Measurements from ENCODE around the gene ABO. TPM values are rescaled to one million over a fixed set of nuclear protein-coding genes. Genes with fewer than 3 reads are reported as not detected.

The ABO gene
- total and polyA plus RNA-seq, 7 donors = 0.03 to 0.86 (median 0.51) TPM

Other genes starting within 250 kb of the ABO start
- gene GTF3C5, start 244.2 kb downstream of the ABO start, total RNA-seq = 10 to 100 TPM; 34.6 to 45.8 (median 42.2) TPM
- 10 to 100 TPM; 42.7 to 70.8 (median 50.4) TPM for gene GTF3C5, start 244.2 kb downstream of the ABO start, polyA plus RNA-seq
- gene CEL, start 213.2 kb downstream of the ABO start, total RNA-seq = 1 to 10 TPM in 1 of 4 donors, under 1 TPM in 3; 0.34 to 2.0 (median 0.63) TPM
- under 1 TPM; 0.10 to 0.61 (median 0.21) TPM for gene CEL, start 213.2 kb downstream of the ABO start, polyA plus RNA-seq
- gene RALGDS, start 154.0 kb downstream of the ABO start, total RNA-seq = 10 to 100 TPM; 13.3 to 64.6 (median 21.4) TPM
- gene RALGDS, start 154.0 kb downstream of the ABO start, polyA plus RNA-seq = 10 to 100 TPM; 12.3 to 21.1 (median 17.2) TPM
- gene GBGT1, start 111.3 kb downstream of the ABO start, total RNA-seq = 1 to 10 TPM; 2.0 to 4.4 (median 3.3) TPM
- 1 to 10 TPM; 1.6 to 2.9 (median 2.7) TPM for gene GBGT1, start 111.3 kb downstream of the ABO start, polyA plus RNA-seq
- not detected for gene OBP2B, start 66.0 kb downstream of the ABO start, total RNA-seq
- gene OBP2B, start 66.0 kb downstream of the ABO start, polyA plus RNA-seq = not detected
- 10 to 100 TPM; 11.4 to 27.3 (median 16.0) TPM for gene SURF6, start 61.0 kb upstream of the ABO start, total RNA-seq
- gene SURF6, start 61.0 kb upstream of the ABO start, polyA plus RNA-seq = 10 to 100 TPM; 27.7 to 43.0 (median 36.3) TPM
- 10 to 100 TPM in 2 of 4 donors, 1 to 10 TPM in 2; 7.5 to 14.4 (median 10.6) TPM for gene MED22, start 72.9 kb upstream of the ABO start, total RNA-seq
- gene MED22, start 72.9 kb upstream of the ABO start, polyA plus RNA-seq = 10 to 100 TPM; 14.5 to 43.5 (median 23.4) TPM
- 1,000 to 10,000 TPM; 1,013 to 1,526 (median 1,062) TPM for gene RPL7A, start 73.0 kb upstream of the ABO start, total RNA-seq
- 1,000 to 10,000 TPM; 1,923 to 3,403 (median 2,177) TPM for gene RPL7A, start 73.0 kb upstream of the ABO start, polyA plus RNA-seq
- gene SURF1, start 81.3 kb upstream of the ABO start, total RNA-seq = 10 to 100 TPM; 27.7 to 54.9 (median 45.5) TPM
- 100 to 1,000 TPM in 1 of 3 donors, 10 to 100 TPM in 2; 63.1 to 127 (median 77.0) TPM for gene SURF1, start 81.3 kb upstream of the ABO start, polyA plus RNA-seq
- gene SURF2, start 81.3 kb upstream of the ABO start, total RNA-seq = 10 to 100 TPM; 10.9 to 13.8 (median 13.3) TPM
- 10 to 100 TPM; 19.7 to 50.6 (median 38.7) TPM for gene SURF2, start 81.3 kb upstream of the ABO start, polyA plus RNA-seq
- 10 to 100 TPM; 45.6 to 69.4 (median 66.8) TPM for gene SURF4, start 100.9 kb upstream of the ABO start, total RNA-seq
- 100 to 1,000 TPM in 1 of 3 donors, 10 to 100 TPM in 2; 47.9 to 120 (median 88.0) TPM for gene SURF4, start 100.9 kb upstream of the ABO start, polyA plus RNA-seq
- under 1 TPM; 0.28 to 0.69 (median 0.46) TPM for gene STKLD1, start 101.2 kb upstream of the ABO start, total RNA-seq
- under 1 TPM; 0.07 to 0.69 (median 0.46) TPM for gene STKLD1, start 101.2 kb upstream of the ABO start, polyA plus RNA-seq
- gene REXO4, start 142.8 kb upstream of the ABO start, total RNA-seq = 10 to 100 TPM; 23.8 to 31.2 (median 28.6) TPM
- 10 to 100 TPM; 31.7 to 75.2 (median 54.9) TPM for gene REXO4, start 142.8 kb upstream of the ABO start, polyA plus RNA-seq
- gene ADAMTS13, start 147.2 kb upstream of the ABO start, total RNA-seq = 1 to 10 TPM; 2.0 to 6.7 (median 2.5) TPM
- gene ADAMTS13, start 147.2 kb upstream of the ABO start, polyA plus RNA-seq = 1 to 10 TPM in 2 of 3 donors, under 1 TPM in 1; 0.73 to 2.6 (median 1.8) TPM
- 1 to 10 TPM; 2.8 to 9.4 (median 7.2) TPM for gene CACFD1, start 184.8 kb upstream of the ABO start, total RNA-seq
- gene CACFD1, start 184.8 kb upstream of the ABO start, polyA plus RNA-seq = 1 to 10 TPM; 4.4 to 7.4 (median 5.6) TPM
- gene SLC2A6, start 203.9 kb upstream of the ABO start, total RNA-seq = 1 to 10 TPM; 1.2 to 2.7 (median 1.7) TPM
- 1 to 10 TPM; 1.3 to 2.2 (median 1.8) TPM for gene SLC2A6, start 203.9 kb upstream of the ABO start, polyA plus RNA-seq
- gene MYMK, start 249.8 kb upstream of the ABO start, total RNA-seq = 1 to 10 TPM in 1 of 4 donors, under 1 TPM in 1, not detected in 2; 0.44 to 4.5 TPM
- under 1 TPM in 2 of 3 donors, not detected in 1; 0.05 to 0.60 TPM for gene MYMK, start 249.8 kb upstream of the ABO start, polyA plus RNA-seq